Upper lobe of left lung (tissue), 6 donors: Measurements from ENCODE around the gene OLFML2B. TPM values are rescaled to one million over a fixed set of nuclear protein-coding genes. Genes with fewer than 3 reads are reported as not detected.
A peak's percentile ranks its signal among the peaks of the same experiment; 100 is the strongest.

ENCODE experiments used
- ATAC-seq, 2 donors: fragments of 200-7000 bp; cut with Tn5 transposase; one replicate each; pipeline ENCODE4 v1.9.1; 2022; ENCODE audit warnings: mild to moderate bottlenecking in 2 of 2, moderate library complexity in 2 of 2; ENCODE audit not compliant: low FRiP score in 2 of 2
- DNase-seq, 2 donors: peaks; one replicate each; pipeline ENCODE4 v3.0.0-alpha.2; 2019 to 2020
- H3K27ac ChIP-seq, 4 donors: fragments of 200-600 bp; sonication (generic); one replicate each; pipeline ENCODE4 v1.5.1; 2016 to 2019
- H3K27me3 ChIP-seq, 4 donors: fragments of 200-600 bp; sonication (generic); one replicate each; pipeline ENCODE4 v1.5.1; 2017 to 2019
- H3K36me3 ChIP-seq, 4 donors: fragments of 200-600 bp; sonication (generic); one replicate each; pipeline ENCODE4 v1.5.1; 2016 to 2019
- H3K4me1 ChIP-seq, 4 donors: fragments of 200-600 bp; sonication (generic); one replicate each; pipeline ENCODE4 v1.5.1; 2018 to 2019
- H3K4me3 ChIP-seq, 4 donors: fragments of 200-600 bp; sonication (generic); one replicate each; pipeline ENCODE4 v1.5.1; 2017 to 2019; ENCODE audit warnings: mild to moderate bottlenecking in 2 of 4, moderate library complexity in 1 of 4
- H3K9me3 ChIP-seq, 4 donors: fragments of 200-600 bp; sonication (generic); one replicate each; pipeline ENCODE4 v1.5.1; 2018 to 2019
- CTCF ChIP-seq, 6 experiments: fragments of 450-650 bp in 4 of 6; fragments of 200-600 bp in 2 of 6; sonication (generic) in 2 of 6; IDR thresholded peaks; one replicate each; pipeline ENCODE4 v1.5.1; 2016 to 2019; ENCODE audit warnings: antibody characterized with exemption in 6 of 6
- EP300 ChIP-seq, 4 donors: sonication (generic); formaldehyde crosslinking; IDR thresholded peaks; one replicate each; pipeline ENCODE4 v1.5.1; 2017; ENCODE audit warnings: antibody characterized with exemption in 4 of 4, control low read depth in 2 of 4
- POLR2A ChIP-seq, 4 donors: fragments of 450-650 bp; IDR thresholded peaks; one replicate each; pipeline ENCODE4 v1.5.1; 2016 to 2017; ENCODE audit warnings: antibody characterized with exemption in 4 of 4, mild to moderate bottlenecking in 2 of 4
- POLR2AphosphoS5 ChIP-seq, 2 donors: sonication (generic); formaldehyde crosslinking; IDR thresholded peaks; one replicate each; pipeline ENCODE4 v1.5.1; 2017; ENCODE audit warnings: antibody characterized with exemption in 2 of 2
- WGBS, 2 donors: methylation state at CpG; one replicate each; pipeline ENCODE4 v1.1.5; 2017 to 2018; 5-methylcytosine and 5-hydroxymethylcytosine counted together
- total RNA-seq, 6 donors: library from RNA; depleted of rRNA in 4 of 6; stranded (reverse); fragments of >200 nt in 4 of 6; gene quantifications; one replicate each; pipeline versions ENCODE4 v1.1.0 to v1.2.1, GENCODE V29; 2016 to 2021
- donor health status: DM: no; HTN: no; CAD: no; lungs with moderate emphysema.
- donor health status: DM: no; HTN: yes; CAD: no; lungs with severe emphysema.

The OLFML2B gene
- total RNA-seq, 6 donors from 2014 or later = 5.1 to 51.3 (median 9.9) TPM

- Histone ChIP-seq H3K36me3 (peaks cover 3 to 27% (median 13%) of the 10 kb centered on the region in 4 donors), H3K4me3 (no peak overlapping the region), H3K27ac (no peak overlapping the region), H3K4me1 (peaks cover 0 to 17% (median 11%) of the 10 kb centered on the region in 4 donors), H3K27me3 (no peaks in the 10 kb centered on the region), H3K9me3 (no peaks in the 10 kb centered on the region)
- WGBS, 2 donors = 94 to 99% methylated on average over 4 of the region's 4 CpGs
- ATAC-seq = peak in 1 of 2 donors; percentile 53
- TF ChIP-seq EP300 (IDR thresholded peaks at IDR 0.05) (no peak), POLR2AphosphoS5 (IDR thresholded peaks at IDR 0.05) (no peak), CTCF (IDR thresholded peaks at IDR 0.05) (no peak), POLR2A (IDR thresholded peaks at IDR 0.05) (no peak)
- DNase-seq = no peak
These were observed 67.6 kb downstream of the OLFML2B start for GRCh38 chr1:161956097-161956496.

GRCh38 chr1:161955606-161956005 is 68.1 kb downstream of the OLFML2B start:
- TF ChIP-seq POLR2A (IDR thresholded peaks at IDR 0.05) = no peak
- TF ChIP-seq CTCF (IDR thresholded peaks at IDR 0.05) = no peak
- no peak for TF ChIP-seq POLR2AphosphoS5 (IDR thresholded peaks at IDR 0.05)
- no peak for TF ChIP-seq EP300 (IDR thresholded peaks at IDR 0.05)
- 89 to 94% methylated on average over 2 of the region's 2 CpGs for WGBS, 2 donors
- DNase-seq (no peak), ATAC-seq (no peak)
- Histone ChIP-seq H3K4me1 (peaks cover 0 to 17% (median 11%) of the 10 kb centered on the region in 4 donors), H3K27me3 (no peaks in the 10 kb centered on the region), H3K9me3 (no peaks in the 10 kb centered on the region), H3K4me3 (no peak overlapping the region), H3K27ac (no peak overlapping the region), H3K36me3 (peaks cover 3 to 23% (median 10%) of the 10 kb centered on the region in 4 donors)

- ATAC-seq = no peak
- Histone ChIP-seq H3K27me3 (no peaks in the 10 kb centered on the region), H3K4me1 (peaks cover 0 to 20% (median 12%) of the 10 kb centered on the region in 4 donors), H3K27ac (no peak overlapping the region), H3K9me3 (no peaks in the 10 kb centered on the region), H3K36me3 (peaks cover 3 to 13% (median 9%) of the 10 kb centered on the region in 4 donors), H3K4me3 (no peak overlapping the region)
- DNase-seq = no peak
- TF ChIP-seq POLR2AphosphoS5 (IDR thresholded peaks at IDR 0.05) (no peak), CTCF (IDR thresholded peaks at IDR 0.05) (no peak), EP300 (IDR thresholded peaks at IDR 0.05) (no peak), POLR2A (IDR thresholded peaks at IDR 0.05) (no peak)
These were observed 69.2 kb downstream of the OLFML2B start for GRCh38 chr1:161954466-161954865.

- H3K4me3 ChIP-seq = no peak overlapping the region
- TF ChIP-seq EP300 (IDR thresholded peaks at IDR 0.05) (no peak), POLR2A (IDR thresholded peaks at IDR 0.05) (no peak), POLR2AphosphoS5 (IDR thresholded peaks at IDR 0.05) (no peak), CTCF (IDR thresholded peaks at IDR 0.05) (no peak)
- ATAC-seq (peak in 1 of 2 donors; percentile 26), DNase-seq (no peak)
- no peaks in the 10 kb centered on the region for H3K27me3 ChIP-seq
- H3K4me1 ChIP-seq = peaks cover 0 to 22% (median 12%) of the 10 kb centered on the region in 4 donors
- 20 to 21% methylated on average over 2 of the region's 2 CpGs for WGBS, 2 donors
- peaks cover 3 to 11% (median 7%) of the 10 kb centered on the region in 4 donors for H3K36me3 ChIP-seq
- H3K9me3 ChIP-seq = no peaks in the 10 kb centered on the region
- no peak overlapping the region for H3K27ac ChIP-seq
These were observed 69.6 kb downstream of the OLFML2B start for GRCh38 chr1:161954050-161954449.

- Histone ChIP-seq H3K4me1 (peaks cover 0 to 27% (median 12%) of the 10 kb centered on the region in 4 donors), H3K27me3 (no peaks in the 10 kb centered on the region), H3K9me3 (no peaks in the 10 kb centered on the region), H3K36me3 (peaks cover 0 to 4% (median 1%) of the 10 kb centered on the region in 4 donors), H3K4me3 (no peak overlapping the region), H3K27ac (no peak overlapping the region)
- ATAC-seq = no peak
- DNase-seq = no peak
- 87 to 88% methylated on average over 5 of the region's 5 CpGs for WGBS, 2 donors
- TF ChIP-seq CTCF (IDR thresholded peaks at IDR 0.05) (no peak), POLR2AphosphoS5 (IDR thresholded peaks at IDR 0.05) (no peak), POLR2A (IDR thresholded peaks at IDR 0.05) (no peak), EP300 (IDR thresholded peaks at IDR 0.05) (no peak)
These were observed 70.3 kb downstream of the OLFML2B start for GRCh38 chr1:161953256-161953920.
